OCI-LY1 (cell line): ENCODE data around the gene CYBA.

Experiments
- EZH2 ChIP-seq: fragments of 200-600 bp; sonication (generic), shearing (Covaris generic); IDR thresholded peaks from 2 replicates; pipeline ENCODE4 v1.8.0; 2017; ENCODE audit warnings: borderline replicate concordance, mixed run types, mild to moderate bottlenecking, antibody characterized with exemption, low read length, moderate library complexity, mixed read lengths
- TF ChIP-seq, protein P1 (sequence below): fragments of 200-600 bp; sonication (generic), shearing (Covaris generic); IDR thresholded peaks from 2 replicates; pipeline ENCODE4 v1.5.1; 2017; ENCODE audit warnings: mild to moderate bottlenecking, antibody characterized with exemption, low read length, moderate library complexity, mixed read lengths

DNA sequence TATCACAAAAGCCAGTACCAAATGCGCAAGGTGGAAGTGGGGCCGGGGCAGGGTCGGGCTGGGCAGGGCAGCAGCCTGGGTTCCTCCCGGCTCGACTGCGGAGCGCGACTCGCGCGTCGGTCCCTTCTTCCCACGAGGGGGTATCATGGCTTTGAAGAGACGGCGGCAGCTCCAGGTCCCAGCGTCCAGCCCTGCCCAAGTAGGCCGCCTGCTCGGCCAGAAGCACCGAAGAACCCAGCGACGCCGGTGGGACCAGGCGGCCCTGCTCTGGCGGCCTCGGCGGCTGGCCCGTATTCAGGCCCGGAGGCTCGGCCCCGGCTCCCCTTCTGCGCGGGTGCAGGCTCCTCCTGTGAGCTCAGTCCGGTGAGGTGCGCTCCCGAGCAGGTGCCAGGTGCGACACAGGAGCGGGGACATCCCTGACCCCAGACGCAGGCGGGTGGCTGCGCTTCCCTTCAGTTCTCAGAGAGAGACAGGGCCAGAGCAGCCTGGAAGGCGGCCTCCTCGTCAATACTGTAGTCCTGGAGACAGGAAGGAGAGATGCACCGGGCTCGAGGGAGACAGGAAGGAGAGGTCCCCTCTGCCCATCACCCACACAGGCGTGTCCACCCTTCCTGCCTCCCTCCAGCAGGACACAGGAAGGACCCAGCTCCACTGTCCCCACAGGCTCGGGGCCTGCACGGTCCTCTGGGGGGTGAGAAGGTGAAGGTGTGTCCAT lies 46.4 kb upstream of the CYBA start:
- TF ChIP-seq, protein P1, sequence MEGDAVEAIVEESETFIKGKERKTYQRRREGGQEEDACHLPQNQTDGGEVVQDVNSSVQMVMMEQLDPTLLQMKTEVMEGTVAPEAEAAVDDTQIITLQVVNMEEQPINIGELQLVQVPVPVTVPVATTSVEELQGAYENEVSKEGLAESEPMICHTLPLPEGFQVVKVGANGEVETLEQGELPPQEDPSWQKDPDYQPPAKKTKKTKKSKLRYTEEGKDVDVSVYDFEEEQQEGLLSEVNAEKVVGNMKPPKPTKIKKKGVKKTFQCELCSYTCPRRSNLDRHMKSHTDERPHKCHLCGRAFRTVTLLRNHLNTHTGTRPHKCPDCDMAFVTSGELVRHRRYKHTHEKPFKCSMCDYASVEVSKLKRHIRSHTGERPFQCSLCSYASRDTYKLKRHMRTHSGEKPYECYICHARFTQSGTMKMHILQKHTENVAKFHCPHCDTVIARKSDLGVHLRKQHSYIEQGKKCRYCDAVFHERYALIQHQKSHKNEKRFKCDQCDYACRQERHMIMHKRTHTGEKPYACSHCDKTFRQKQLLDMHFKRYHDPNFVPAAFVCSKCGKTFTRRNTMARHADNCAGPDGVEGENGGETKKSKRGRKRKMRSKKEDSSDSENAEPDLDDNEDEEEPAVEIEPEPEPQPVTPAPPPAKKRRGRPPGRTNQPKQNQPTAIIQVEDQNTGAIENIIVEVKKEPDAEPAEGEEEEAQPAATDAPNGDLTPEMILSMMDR: no peak
- no peak for TF ChIP-seq EZH2
